ENCODE results near the gene BRD2. TPM values are rescaled to one million over a fixed set of nuclear protein-coding genes. Genes with fewer than 3 reads are reported as not detected.

The BRD2 gene
- total RNA-seq, 1 experiment from 2014 or later: 222 TPM

- H3K27ac Mint-ChIP-seq: no peak overlapping the region
These were observed 50.0 kb downstream of the BRD2 start for GRCh38 chr6:33018418-33018817.

GRCh38 chr6:33018904-33019303, 50.5 kb downstream of the BRD2 start:
- no peak overlapping the region for H3K27ac Mint-ChIP-seq
- no peaks in the 10 kb centered on the region for H3K36me3 Mint-ChIP-seq
- H3K4me1 Mint-ChIP-seq: peaks cover 34% of the 10 kb centered on the region
- no peaks in the 10 kb centered on the region; the same call in 1 of the 2 replicates for H3K27me3 Mint-ChIP-seq (ENCODE audit: low read depth)
- ChIA-PET CTCF (interaction anchor here (0.6 to 2.3 kb wide), 8 partner anchors 11 to 181 kb away, joined by 3 to 13 read pairs (median 5); partner anchors contain the start of gene TAP2), POLR2A (interaction anchor here (0.5 kb wide), 1 partner anchor 27 kb away, joined by 6 read pairs; no protein-coding TSS in a partner anchor)
- ATAC-seq (0 out of 2 replicates have a peak, but pooled peaks have one; percentile 13), DNase-seq (ENCODE audit: low spot score) (no peak)
- H3K9me3 Mint-ChIP-seq: no peaks in the 10 kb centered on the region
- H3K4me3 Mint-ChIP-seq: no peak overlapping the region
- no peak for TF ChIP-seq ZNF263 (CRISPR knock-in tag; IDR thresholded peaks at IDR 0.05; ENCODE audit: low read depth)
- no peak for TF ChIP-seq KAT7 (CRISPR knock-in tag; IDR thresholded peaks at IDR 0.05; ENCODE audit: borderline replicate concordance)
- TF ChIP-seq ZNF219 (CRISPR knock-in tag; IDR thresholded peaks at IDR 0.05; ENCODE audit: borderline replicate concordance): no peak
- TF ChIP-seq NR1H2 (CRISPR knock-in tag; IDR thresholded peaks at IDR 0.05): no peak

More at GRCh38 chr6:33018418-33018817, 50.0 kb downstream of the BRD2 start:
- Mint-ChIP-seq H3K4me3 (no peak overlapping the region), H3K27me3 (ENCODE audit: low read depth) (no peaks in the 10 kb centered on the region; the same call in 1 of the 2 replicates), H3K4me1 (peaks cover 36% of the 10 kb centered on the region), H3K9me3 (no peaks in the 10 kb centered on the region), H3K36me3 (no peaks in the 10 kb centered on the region)
- TF ChIP-seq AR (CRISPR knock-in tag; IDR thresholded peaks at IDR 0.05) (no peak), E2F1 (CRISPR knock-in tag; IDR thresholded peaks at IDR 0.05) (no peak)
- DNase-seq (ENCODE audit: low spot score) (no peak), ATAC-seq (no peak)
- ChIA-PET CTCF (interaction anchor here (0.6 to 2.3 kb wide), 8 partner anchors 11 to 157 kb away, joined by 3 to 13 read pairs (median 3); no protein-coding TSS in a partner anchor), POLR2A (no interaction called here)

GRCh38 chr6:33019372-33019771, 51.0 kb downstream of the BRD2 start:
- DNase-seq (ENCODE audit: low spot score) (no peak), ATAC-seq (no peak)
- H3K4me3 Mint-ChIP-seq: no peak overlapping the region
- ChIA-PET POLR2A (interaction anchor here (0.5 kb wide), 1 partner anchor 27 kb away, joined by 6 read pairs; no protein-coding TSS in a partner anchor), CTCF (interaction anchor here (0.6 to 2.3 kb wide), 7 partner anchors 10 to 181 kb away, joined by 3 to 13 read pairs (median 5); partner anchors contain the start of gene TAP2)
- H3K27me3 Mint-ChIP-seq (ENCODE audit: low read depth): no peaks in the 10 kb centered on the region; the same call in 1 of the 2 replicates
- no peaks in the 10 kb centered on the region for H3K36me3 Mint-ChIP-seq
- TF ChIP-seq NFE2L1 (CRISPR knock-in tag; IDR thresholded peaks at IDR 0.05): no peak
- TF ChIP-seq ZSCAN18 (CRISPR knock-in tag; IDR thresholded peaks at IDR 0.05): no peak
- TF ChIP-seq CREM (CRISPR knock-in tag; IDR thresholded peaks at IDR 0.05): no peak
- TF ChIP-seq ZNF512 (CRISPR knock-in tag; IDR thresholded peaks at IDR 0.05; ENCODE audit: borderline replicate concordance): no peak
- TF ChIP-seq SP1 (CRISPR knock-in tag; conservative IDR thresholded peaks at IDR 0.05): no peak
- TF ChIP-seq ERG (CRISPR knock-in tag; IDR thresholded peaks at IDR 0.05): no peak
- TF ChIP-seq ATF1 (CRISPR knock-in tag; IDR thresholded peaks at IDR 0.05): no peak
- no peak for TF ChIP-seq ZNF423 (CRISPR knock-in tag; IDR thresholded peaks at IDR 0.05)
- no peak overlapping the region for H3K27ac Mint-ChIP-seq
- H3K9me3 Mint-ChIP-seq: no peaks in the 10 kb centered on the region
- H3K4me1 Mint-ChIP-seq: peaks cover 34% of the 10 kb centered on the region

Measured in WTC11 (cell line).